22Rv1 (cell line): Measurements from ENCODE around the gene RHOG.
"Not testable (repeated sequence)": the region's sequence is repeated elsewhere in the genome, so short reads cannot be mapped to it uniquely, and the experiment has no call there.

Experiments used
- H3K27ac ChIP-seq: fragments of 450-650 bp; 2 replicates; pipeline ENCODE4 v1.5.1; 2017
- CTCF ChIP-seq: fragments of 450-650 bp; IDR thresholded peaks from 2 replicates; pipeline ENCODE4 v1.5.1; 2017; ENCODE audit warnings: mild to moderate bottlenecking
- ZFX ChIP-seq: fragments of 450-650 bp; IDR thresholded peaks from 2 replicates; pipeline ENCODE4 v1.6.1; 2017; ENCODE audit warnings: antibody characterized with exemption, borderline replicate concordance

Gene RHOG

GRCh38 chr11:3817181-3817800 lies 23.5 kb downstream of the RHOG start:
- no peak overlapping the region for H3K27ac ChIP-seq
- TF ChIP-seq CTCF (no peak), ZFX (no peak)

- TF ChIP-seq ZFX = no peak
- no peak for TF ChIP-seq CTCF
- H3K27ac ChIP-seq = no peak overlapping the region
Measured at GRCh38 chr11:3816673-3817072, 24.1 kb downstream of the RHOG start.

DNA sequence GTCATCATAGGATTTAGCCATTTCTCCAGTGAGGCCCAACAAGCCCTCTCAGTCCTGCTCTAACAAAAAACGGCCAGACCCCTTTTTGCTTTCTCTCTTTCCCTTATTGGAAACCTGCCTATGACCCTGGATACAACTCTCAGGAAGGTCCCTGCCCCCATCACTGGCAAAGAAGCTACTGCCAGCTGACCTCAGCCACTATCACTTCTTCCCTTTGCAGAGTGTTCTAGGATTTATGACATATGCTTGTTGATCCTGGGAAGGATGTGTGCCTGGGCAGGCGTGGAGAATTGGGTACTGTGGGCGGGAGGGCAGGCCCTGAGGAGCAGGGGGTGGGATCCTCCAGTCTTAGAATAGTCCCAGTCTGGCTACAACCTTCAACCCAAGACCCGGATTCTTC lies 24.9 kb downstream of the RHOG start:
- TF ChIP-seq ZFX (no peak), CTCF (no peak)
- no peak overlapping the region for H3K27ac ChIP-seq

DNA sequence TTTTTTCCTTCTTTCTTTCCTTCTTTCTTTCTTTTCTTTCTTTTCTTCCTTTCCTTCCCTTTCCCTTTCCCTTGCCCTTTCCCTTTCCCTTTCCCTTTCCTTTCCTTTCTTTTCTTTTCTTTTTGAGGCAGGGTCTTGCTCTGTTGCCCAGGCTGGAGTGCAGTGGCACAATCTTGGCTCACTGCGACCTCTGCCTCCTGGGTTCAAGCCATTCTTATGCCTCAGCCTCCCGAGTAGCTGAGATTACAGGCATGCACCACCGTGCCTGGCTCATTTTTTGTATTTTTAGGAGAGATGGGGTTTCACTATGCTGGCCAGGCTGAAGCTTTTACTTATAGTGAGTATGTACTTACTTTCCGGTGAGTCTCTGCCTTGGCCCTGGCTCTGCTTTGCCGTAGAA lies 25.9 kb downstream of the RHOG start:
- not testable (repeated sequence) for H3K27ac ChIP-seq

GRCh38 chr11:3810951-3811350 lies 29.8 kb downstream of the RHOG start:
- no peak overlapping the region for H3K27ac ChIP-seq
- TF ChIP-seq CTCF = no peak
- TF ChIP-seq ZFX = no peak

GRCh38 chr11:3810446-3810845 lies 30.3 kb downstream of the RHOG start:
- H3K27ac ChIP-seq = no peak overlapping the region
- no peak for TF ChIP-seq ZFX
- TF ChIP-seq CTCF = no peak

GRCh38 chr11:3809624-3809928 lies 31.2 kb downstream of the RHOG start:
- peak overlapping the region; percentile 77; the same call in 1 of the 2 replicates for H3K27ac ChIP-seq
- TF ChIP-seq ZFX (no peak), CTCF (no peak)
